HEK293 (cell line): ENCODE results near the gene PPP2R2D.

ENCODE experiments used
- CTCF ChIA-PET: fragments of 350-600 bp; formaldehyde crosslinking; extraction: SDS; loops from one replicate; lab custom pipeline; 2021; ENCODE audit warnings: antibody characterized with exemption; lab: Yijun Ruan, JAX
- POLR2A ChIA-PET: fragments of 300-600 bp; formaldehyde crosslinking; extraction: SDS; loops from one replicate; lab custom pipeline; 2020; ENCODE audit warnings: antibody characterized with exemption, inconsistent platforms; lab: Yijun Ruan, JAX
- H3K27ac ChIP-seq: fragments of 200-500 bp; sonication (Bioruptor generic); 2 replicates; pipeline ENCODE4 v1.5.1; 2014; ENCODE audit warnings: low read depth, low read length, control low read depth, inconsistent platforms; ENCODE audit errors: extremely low read depth
- H3K36me3 ChIP-seq, 2 experiments: fragments of 200-500 bp in 1 of 2; sonication (Bioruptor generic) in 1 of 2; 1 replicate in 1 of 2; 2 replicates in 1 of 2; pipeline ENCODE4 v1.5.1; 2014 to 2017; ENCODE audit warnings: inconsistent platforms in 2 of 2, low read length in 2 of 2; ENCODE audit not compliant: control insufficient read depth in 2 of 2, insufficient read depth in 1 of 2
- H3K4me1 ChIP-seq: fragments of 200-500 bp; sonication (Bioruptor generic); 2 replicates; pipeline ENCODE4 v1.5.1; 2014; ENCODE audit warnings: mild to moderate bottlenecking, low read length, inconsistent platforms; ENCODE audit not compliant: control insufficient read depth, insufficient read depth
- H3K4me3 ChIP-seq: 2 replicates; pipeline ENCODE4 v1.5.1; 2011; ENCODE audit warnings: low read depth, mild to moderate bottlenecking, control low read depth, low read length, moderate library complexity
- H3K9me3 ChIP-seq: fragments of 200-500 bp; sonication (Bioruptor generic); 2 replicates; pipeline ENCODE4 v1.5.1; 2014; ENCODE audit warnings: low read depth, low read length, inconsistent platforms; ENCODE audit not compliant: control insufficient read depth, insufficient read depth
- BCL11A ChIP-seq: fragments of 450-650 bp; formaldehyde crosslinking; IDR thresholded peaks from 2 replicates; pipeline ENCODE4 v1.5.1; 2016; ENCODE audit warnings: low read depth, missing biosample characterization, missing genetic modification characterization
- GLI4 ChIP-seq: fragments of 450-650 bp; formaldehyde crosslinking; IDR thresholded peaks from 2 replicates; pipeline ENCODE4 v1.5.1; 2016; ENCODE audit warnings: missing biosample characterization, missing genetic modification characterization
- HOXD13 ChIP-seq: sonication (generic); formaldehyde crosslinking; IDR thresholded peaks from 2 replicates; pipeline ENCODE4 v1.8.0; 2022; ENCODE audit warnings: missing genetic modification reagents, borderline replicate concordance
- KLF1 ChIP-seq: fragments of 450-650 bp; formaldehyde crosslinking; IDR thresholded peaks from 2 replicates; pipeline ENCODE4 v1.5.1; 2016; ENCODE audit warnings: missing biosample characterization, missing genetic modification characterization
- KLF10 ChIP-seq: fragments of 450-650 bp; IDR thresholded peaks from 2 replicates; pipeline ENCODE4 v1.5.1; 2018; ENCODE audit warnings: missing biosample characterization, mild to moderate bottlenecking, missing genetic modification characterization
- MYNN ChIP-seq: fragments of 450-650 bp; formaldehyde crosslinking; IDR thresholded peaks from 2 replicates; pipeline ENCODE4 v1.5.1; 2016; ENCODE audit warnings: missing biosample characterization, missing genetic modification characterization, borderline replicate concordance
- OSR2 ChIP-seq: fragments of 450-650 bp; formaldehyde crosslinking; IDR thresholded peaks from 2 replicates; pipeline ENCODE4 v1.5.1; 2016; ENCODE audit warnings: missing biosample characterization, missing genetic modification characterization
- SCRT2 ChIP-seq: fragments of 450-650 bp; formaldehyde crosslinking; IDR thresholded peaks from 2 replicates; pipeline ENCODE4 v1.5.1; 2016; ENCODE audit warnings: missing biosample characterization, missing genetic modification characterization
- ZBTB17 ChIP-seq: fragments of 450-650 bp; formaldehyde crosslinking; IDR thresholded peaks from 2 replicates; pipeline ENCODE4 v1.5.1; 2016; ENCODE audit warnings: missing biosample characterization, missing genetic modification characterization
- ZBTB7A ChIP-seq: fragments of 450-650 bp; formaldehyde crosslinking; IDR thresholded peaks from 2 replicates; pipeline ENCODE4 v1.5.1; 2016; ENCODE audit warnings: low read depth, missing biosample characterization, missing genetic modification characterization
- ZBTB8A ChIP-seq: fragments of 450-650 bp; formaldehyde crosslinking; IDR thresholded peaks from 2 replicates; pipeline ENCODE4 v1.5.1; 2016; ENCODE audit warnings: missing biosample characterization, missing genetic modification characterization
- ZNF157 ChIP-seq: fragments of 450-650 bp; formaldehyde crosslinking; IDR thresholded peaks from 2 replicates; pipeline ENCODE4 v1.5.1; 2016; ENCODE audit warnings: missing biosample characterization, missing genetic modification characterization
- ZNF214 ChIP-seq: fragments of 450-650 bp; formaldehyde crosslinking; IDR thresholded peaks from 2 replicates; pipeline ENCODE4 v1.5.1; 2017; ENCODE audit warnings: missing biosample characterization, mild to moderate bottlenecking, missing genetic modification characterization, borderline replicate concordance
- ZNF302 ChIP-seq: fragments of 450-650 bp; formaldehyde crosslinking; IDR thresholded peaks from 2 replicates; pipeline ENCODE4 v1.5.1; 2016; ENCODE audit warnings: missing biosample characterization, missing genetic modification characterization, low read depth
- ZNF404 ChIP-seq: fragments of 450-650 bp; formaldehyde crosslinking; IDR thresholded peaks from 2 replicates; pipeline ENCODE4 v1.5.1; 2017; ENCODE audit warnings: missing biosample characterization, missing genetic modification characterization
- ZNF426 ChIP-seq: fragments of 450-650 bp; formaldehyde crosslinking; IDR thresholded peaks from 2 replicates; pipeline ENCODE4 v1.5.1; 2017; ENCODE audit warnings: missing biosample characterization, missing genetic modification characterization, mild to moderate bottlenecking, inconsistent platforms, moderate library complexity
- ZNF48 ChIP-seq: fragments of 450-650 bp; formaldehyde crosslinking; IDR thresholded peaks from 2 replicates; pipeline ENCODE4 v1.5.1; 2016; ENCODE audit warnings: missing biosample characterization, missing genetic modification characterization
- ZNF529 ChIP-seq: fragments of 450-650 bp; formaldehyde crosslinking; IDR thresholded peaks from 2 replicates; pipeline ENCODE4 v1.5.1; 2017; ENCODE audit warnings: missing genetic modification characterization, missing biosample characterization; ENCODE audit not compliant: insufficient replicate concordance
- ZNF530 ChIP-seq: fragments of 450-650 bp; formaldehyde crosslinking; IDR thresholded peaks from 2 replicates; pipeline ENCODE4 v1.5.1; 2016; ENCODE audit warnings: low read depth, missing biosample characterization, missing genetic modification characterization
- ZNF560 ChIP-seq: fragments of 450-650 bp; formaldehyde crosslinking; IDR thresholded peaks from 2 replicates; pipeline ENCODE4 v1.5.1; 2017; ENCODE audit warnings: missing biosample characterization, missing genetic modification characterization, borderline replicate concordance
- ZNF571 ChIP-seq: fragments of 450-650 bp; formaldehyde crosslinking; IDR thresholded peaks from 2 replicates; pipeline ENCODE4 v1.5.0; 2017; ENCODE audit warnings: missing biosample characterization, missing genetic modification characterization
- ZNF585B ChIP-seq: fragments of 450-650 bp; formaldehyde crosslinking; IDR thresholded peaks from 2 replicates; pipeline ENCODE4 v1.5.1; 2016; ENCODE audit warnings: missing biosample characterization, missing genetic modification characterization
- ZNF654 ChIP-seq: fragments of 450-650 bp; formaldehyde crosslinking; IDR thresholded peaks from 2 replicates; pipeline ENCODE4 v1.5.1; 2016; ENCODE audit warnings: low read depth, missing biosample characterization, missing genetic modification characterization
- ZNF747 ChIP-seq: fragments of 450-650 bp; formaldehyde crosslinking; IDR thresholded peaks from 2 replicates; pipeline ENCODE4 v1.5.1; 2016; ENCODE audit warnings: missing biosample characterization, missing genetic modification characterization
- ZNF792 ChIP-seq: fragments of 450-650 bp; formaldehyde crosslinking; IDR thresholded peaks from 2 replicates; pipeline ENCODE4 v1.5.1; 2016; ENCODE audit warnings: missing biosample characterization, missing genetic modification characterization
- ZSCAN23 ChIP-seq: fragments of 450-650 bp; formaldehyde crosslinking; IDR thresholded peaks from 2 replicates; pipeline ENCODE4 v1.5.1; 2016; ENCODE audit warnings: missing biosample characterization, missing genetic modification characterization
- ZSCAN30 ChIP-seq: fragments of 450-650 bp; IDR thresholded peaks from 2 replicates; pipeline ENCODE4 v1.5.1; 2018; ENCODE audit warnings: missing biosample characterization, mild to moderate bottlenecking, missing genetic modification characterization, moderate library complexity
- TF ChIP-seq, protein P1 (sequence below): fragments of 450-650 bp; formaldehyde crosslinking; IDR thresholded peaks from 2 replicates; pipeline ENCODE4 v1.5.1; 2017; ENCODE audit warnings: missing biosample characterization, missing genetic modification characterization
- TF ChIP-seq, protein P2 (sequence below): fragments of 450-650 bp; formaldehyde crosslinking; IDR thresholded peaks from 2 replicates; pipeline ENCODE4; 2016; ENCODE audit warnings: missing biosample characterization, missing genetic modification characterization
- TF ChIP-seq, protein P3 (sequence below): fragments of 450-650 bp; formaldehyde crosslinking; optimal IDR thresholded peaks from 2 replicates; pipeline ENCODE3; 2016; ENCODE audit warnings: missing biosample characterization, mild to moderate bottlenecking, missing genetic modification characterization
- TF ChIP-seq, protein P4 (sequence below): fragments of 450-650 bp; formaldehyde crosslinking; IDR thresholded peaks from 2 replicates; pipeline ENCODE4 v1.5.1; 2016; ENCODE audit warnings: missing biosample characterization, missing genetic modification characterization
- TF ChIP-seq, protein P5 (sequence below): fragments of 450-650 bp; formaldehyde crosslinking; IDR thresholded peaks from 2 replicates; pipeline ENCODE4 v1.5.1; 2016; ENCODE audit warnings: missing biosample characterization, missing genetic modification characterization, low read depth

PPP2R2D gene

DNA sequence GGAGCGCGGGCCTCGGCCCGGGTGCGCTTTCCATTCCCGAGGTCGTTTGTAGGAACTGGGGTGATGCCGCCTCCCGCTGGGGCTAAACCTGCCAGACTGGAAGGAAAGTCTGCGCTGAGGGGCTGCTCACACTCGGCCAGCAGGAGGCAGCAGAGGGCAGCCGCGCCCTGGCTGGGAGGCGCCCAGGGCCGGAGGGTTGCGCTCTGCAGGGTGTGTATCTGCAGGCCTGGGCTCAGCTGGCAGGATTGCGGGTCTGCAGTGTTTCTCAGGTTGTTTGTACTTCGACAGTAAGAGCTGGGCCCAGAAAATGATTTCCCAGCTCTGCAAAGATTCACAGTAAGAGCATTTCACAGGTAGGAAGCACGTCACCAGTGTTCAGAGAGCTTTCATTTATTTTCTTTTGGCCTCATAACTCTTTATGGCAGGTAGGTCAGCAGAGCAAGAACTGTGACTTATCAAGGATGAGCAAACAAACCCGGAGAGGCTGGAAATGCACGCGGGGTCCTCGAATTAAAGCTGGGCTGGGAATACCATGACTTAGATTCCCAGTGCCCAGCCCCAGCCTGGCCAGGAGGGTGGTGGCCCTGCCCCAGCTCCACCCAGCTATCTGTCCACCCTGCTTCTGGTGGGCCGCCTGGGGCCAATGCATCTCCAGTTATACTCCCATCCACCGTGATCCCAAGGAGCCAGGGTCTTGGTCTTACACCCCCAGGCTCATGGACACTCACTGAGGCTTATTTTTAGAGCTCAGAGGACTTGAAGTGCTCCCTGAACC is 15.2 kb upstream of the PPP2R2D start (continued):
- no peak for TF ChIP-seq ZNF560 (tag by site-specific recombination)
- TF ChIP-seq ZBTB8A (tag by site-specific recombination) = peak; percentile 54
- TF ChIP-seq KLF1 = peak; percentile 54; the same call in 1 of the 2 replicates
- TF ChIP-seq OSR2 = no peak
- TF ChIP-seq ZBTB17 (tag by site-specific recombination) = peak; percentile 87
- TF ChIP-seq, protein P1, sequence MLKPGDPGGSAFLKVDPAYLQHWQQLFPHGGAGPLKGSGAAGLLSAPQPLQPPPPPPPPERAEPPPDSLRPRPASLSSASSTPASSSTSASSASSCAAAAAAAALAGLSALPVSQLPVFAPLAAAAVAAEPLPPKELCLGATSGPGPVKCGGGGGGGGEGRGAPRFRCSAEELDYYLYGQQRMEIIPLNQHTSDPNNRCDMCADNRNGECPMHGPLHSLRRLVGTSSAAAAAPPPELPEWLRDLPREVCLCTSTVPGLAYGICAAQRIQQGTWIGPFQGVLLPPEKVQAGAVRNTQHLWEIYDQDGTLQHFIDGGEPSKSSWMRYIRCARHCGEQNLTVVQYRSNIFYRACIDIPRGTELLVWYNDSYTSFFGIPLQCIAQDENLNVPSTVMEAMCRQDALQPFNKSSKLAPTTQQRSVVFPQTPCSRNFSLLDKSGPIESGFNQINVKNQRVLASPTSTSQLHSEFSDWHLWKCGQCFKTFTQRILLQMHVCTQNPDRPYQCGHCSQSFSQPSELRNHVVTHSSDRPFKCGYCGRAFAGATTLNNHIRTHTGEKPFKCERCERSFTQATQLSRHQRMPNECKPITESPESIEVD = no peak
- no peak for TF ChIP-seq ZNF571 (tag by site-specific recombination)
- TF ChIP-seq ZNF585B = no peak
- TF ChIP-seq KLF10 (tag by site-specific recombination) = no peak
- 0 out of 2 replicates have a peak, but pooled peaks have one; percentile 32 for TF ChIP-seq SCRT2 (tag by site-specific recombination)
- no peak for TF ChIP-seq ZNF302
- no peak for TF ChIP-seq ZNF48 (tag by site-specific recombination)
- no peak for TF ChIP-seq ZNF747 (tag by site-specific recombination)
- no peak for TF ChIP-seq BCL11A (tag by site-specific recombination)

DNA sequence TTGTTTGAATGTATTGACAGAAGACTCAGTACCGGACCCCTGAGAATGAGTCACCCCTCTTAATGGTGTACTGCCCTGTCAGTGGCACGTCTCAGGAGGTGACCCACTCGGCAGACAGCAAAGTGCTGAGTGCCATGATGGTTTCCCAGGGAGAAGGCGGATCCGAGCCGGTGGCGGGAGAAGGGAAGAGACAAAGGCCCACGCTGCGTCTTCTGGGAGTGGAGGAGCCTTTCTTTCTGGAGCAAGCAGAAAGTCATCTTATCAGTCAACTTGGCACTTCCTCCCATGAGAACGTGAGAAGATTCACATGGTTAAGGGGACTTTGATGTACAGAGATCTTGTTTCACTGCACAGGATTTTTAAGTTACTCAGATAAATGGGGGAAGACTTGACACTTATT is 14.6 kb upstream of the PPP2R2D start:
- CTCF ChIA-PET = interaction anchor here (0.6 to 2.6 kb wide), 16 partner anchors 10 to 228 kb away, joined by 3 to 27 read pairs (median 5); no protein-coding TSS in a partner anchor
- POLR2A ChIA-PET = no interaction called here
- H3K4me1 ChIP-seq = no peaks in the 10 kb centered on the region
- TF ChIP-seq ZNF404 (tag by site-specific recombination) (no peak), ZNF157 (no peak), MYNN (no peak), ZBTB7A (tag by site-specific recombination) (no peak), ZNF426 (tag by site-specific recombination) (no peak), ZSCAN30 (no peak), HOXD13 (no peak), GLI4 (tag by site-specific recombination) (no peak), ZNF214 (tag by site-specific recombination) (no peak), ZNF654 (no peak), ZNF792 (no peak), ZNF529 (tag by site-specific recombination) (no peak), ZSCAN23 (no peak), ZNF530 (tag by site-specific recombination) (no peak)
- TF ChIP-seq, protein P2, sequence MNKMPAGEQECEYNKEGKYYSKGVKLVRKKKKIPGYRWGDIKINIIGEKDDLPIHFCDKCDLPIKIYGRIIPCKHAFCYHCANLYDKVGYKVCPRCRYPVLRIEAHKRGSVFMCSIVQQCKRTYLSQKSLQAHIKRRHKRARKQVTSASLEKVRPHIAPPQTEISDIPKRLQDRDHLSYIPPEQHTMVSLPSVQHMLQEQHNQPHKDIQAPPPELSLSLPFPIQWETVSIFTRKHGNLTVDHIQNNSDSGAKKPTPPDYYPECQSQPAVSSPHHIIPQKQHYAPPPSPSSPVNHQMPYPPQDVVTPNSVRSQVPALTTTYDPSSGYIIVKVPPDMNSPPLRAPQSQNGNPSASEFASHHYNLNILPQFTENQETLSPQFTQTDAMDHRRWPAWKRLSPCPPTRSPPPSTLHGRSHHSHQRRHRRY (tag by site-specific recombination) = no peak
- TF ChIP-seq, protein P3, sequence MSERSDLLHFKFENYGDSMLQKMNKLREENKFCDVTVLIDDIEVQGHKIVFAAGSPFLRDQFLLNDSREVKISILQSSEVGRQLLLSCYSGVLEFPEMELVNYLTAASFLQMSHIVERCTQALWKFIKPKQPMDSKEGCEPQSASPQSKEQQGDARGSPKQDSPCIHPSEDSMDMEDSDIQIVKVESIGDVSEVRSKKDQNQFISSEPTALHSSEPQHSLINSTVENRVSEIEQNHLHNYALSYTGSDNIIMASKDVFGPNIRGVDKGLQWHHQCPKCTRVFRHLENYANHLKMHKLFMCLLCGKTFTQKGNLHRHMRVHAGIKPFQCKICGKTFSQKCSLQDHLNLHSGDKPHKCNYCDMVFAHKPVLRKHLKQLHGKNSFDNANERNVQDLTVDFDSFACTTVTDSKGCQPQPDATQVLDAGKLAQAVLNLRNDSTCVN (tag by site-specific recombination) = no peak
- TF ChIP-seq, protein P4, sequence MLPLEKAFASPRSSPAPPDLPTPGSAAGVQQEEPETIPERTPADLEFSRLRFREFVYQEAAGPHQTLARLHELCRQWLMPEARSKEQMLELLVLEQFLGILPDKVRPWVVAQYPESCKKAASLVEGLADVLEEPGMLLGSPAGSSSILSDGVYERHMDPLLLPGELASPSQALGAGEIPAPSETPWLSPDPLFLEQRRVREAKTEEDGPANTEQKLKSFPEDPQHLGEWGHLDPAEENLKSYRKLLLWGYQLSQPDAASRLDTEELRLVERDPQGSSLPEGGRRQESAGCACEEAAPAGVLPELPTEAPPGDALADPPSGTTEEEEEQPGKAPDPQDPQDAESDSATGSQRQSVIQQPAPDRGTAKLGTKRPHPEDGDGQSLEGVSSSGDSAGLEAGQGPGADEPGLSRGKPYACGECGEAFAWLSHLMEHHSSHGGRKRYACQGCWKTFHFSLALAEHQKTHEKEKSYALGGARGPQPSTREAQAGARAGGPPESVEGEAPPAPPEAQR (tag by site-specific recombination) = no peak
- TF ChIP-seq, protein P5, sequence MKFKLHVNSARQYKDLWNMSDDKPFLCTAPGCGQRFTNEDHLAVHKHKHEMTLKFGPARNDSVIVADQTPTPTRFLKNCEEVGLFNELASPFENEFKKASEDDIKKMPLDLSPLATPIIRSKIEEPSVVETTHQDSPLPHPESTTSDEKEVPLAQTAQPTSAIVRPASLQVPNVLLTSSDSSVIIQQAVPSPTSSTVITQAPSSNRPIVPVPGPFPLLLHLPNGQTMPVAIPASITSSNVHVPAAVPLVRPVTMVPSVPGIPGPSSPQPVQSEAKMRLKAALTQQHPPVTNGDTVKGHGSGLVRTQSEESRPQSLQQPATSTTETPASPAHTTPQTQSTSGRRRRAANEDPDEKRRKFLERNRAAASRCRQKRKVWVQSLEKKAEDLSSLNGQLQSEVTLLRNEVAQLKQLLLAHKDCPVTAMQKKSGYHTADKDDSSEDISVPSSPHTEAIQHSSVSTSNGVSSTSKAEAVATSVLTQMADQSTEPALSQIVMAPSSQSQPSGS (tag by site-specific recombination) = no peak
- TF ChIP-seq, all 188 proteins: peak for 0
- no peak overlapping the region for H3K4me3 ChIP-seq
- no peak overlapping the region for H3K27ac ChIP-seq
- no peaks in the 10 kb centered on the region for H3K36me3 ChIP-seq
- no peaks in the 10 kb centered on the region for H3K9me3 ChIP-seq
